ENCODE data around the gene PIWIL1. TPM values are rescaled to one million over a fixed set of nuclear protein-coding genes. Genes with fewer than 3 reads are reported as not detected.

PIWIL1 gene
- total and polyA plus RNA-seq, 11 donors, result not detected

GRCh38 chr12:130342842-130343241 lies 5.2 kb downstream of the PIWIL1 start:
- no peak for TF ChIP-seq CTCF (IDR thresholded peaks at IDR 0.05)
- TF ChIP-seq POLR2A (IDR thresholded peaks at IDR 0.05), result no peak
- ATAC-seq, result no peak
- H3K27ac ChIP-seq, result peak overlapping the region in 3 of 12 donors; percentile 18 to 51 (median 25)

GRCh38 chr12:130344529-130344928 lies 6.8 kb downstream of the PIWIL1 start:
- Histone ChIP-seq H3K27me3 (peaks cover 0 to 20% (median 7%) of the 10 kb centered on the region in 9 donors), H3K4me1 (peaks cover 0 to 4% (median 0%) of the 10 kb centered on the region in 12 donors), H3K27ac (no peak overlapping the region), H3K9me3 (no peaks in the 10 kb centered on the region), H3K4me3 (no peak overlapping the region), H3K36me3 (no peaks in the 10 kb centered on the region)
- no peak for TF ChIP-seq CTCF (IDR thresholded peaks at IDR 0.05)
- TF ChIP-seq POLR2A (IDR thresholded peaks at IDR 0.05), result no peak
- DNase-seq, result no peak
- ATAC-seq, result no peak
- intact Hi-C loops (cut with DNase I), result no loop called here

More at GRCh38 chr12:130342842-130343241, 5.2 kb downstream of the PIWIL1 start:
- Histone ChIP-seq H3K4me3 (no peak overlapping the region), H3K9me3 (no peaks in the 10 kb centered on the region), H3K36me3 (no peaks in the 10 kb centered on the region), H3K4me1 (peaks cover 0 to 8% (median 0%) of the 10 kb centered on the region in 12 donors), H3K27me3 (peaks cover 2 to 29% (median 14%) of the 10 kb centered on the region in 9 donors)
- DNase-seq, result no peak
- intact Hi-C loops (cut with DNase I), result no loop called here
- WGBS, 4 donors, result 61 to 66% (median 65%) methylated on average over 5 of the region's 5 CpGs

- TF ChIP-seq POLR2A (IDR thresholded peaks at IDR 0.05) (no peak), CTCF (IDR thresholded peaks at IDR 0.05) (no peak)
- Histone ChIP-seq H3K27me3 (peaks cover 0 to 13% (median 0%) of the 10 kb centered on the region in 9 donors), H3K36me3 (no peaks in the 10 kb centered on the region), H3K9me3 (no peaks in the 10 kb centered on the region), H3K4me1 (no peaks in the 10 kb centered on the region), H3K4me3 (no peak overlapping the region), H3K27ac (no peak overlapping the region)
- 81 to 92% (median 82%) methylated on average over 1 of the region's 1 CpG for WGBS, 4 donors
- no peak for DNase-seq
- no peak for ATAC-seq
- intact Hi-C loops (cut with DNase I), result no loop called here
These were observed 7.6 kb downstream of the PIWIL1 start for GRCh38 chr12:130345292-130345691.

- intact Hi-C loops (cut with DNase I), result no loop called here
- Histone ChIP-seq H3K4me1 (no peaks in the 10 kb centered on the region), H3K4me3 (no peak overlapping the region), H3K9me3 (no peaks in the 10 kb centered on the region), H3K36me3 (no peaks in the 10 kb centered on the region), H3K27ac (no peak overlapping the region), H3K27me3 (peaks cover 0 to 15% (median 0%) of the 10 kb centered on the region in 9 donors)
- ATAC-seq, result no peak
- no peak for TF ChIP-seq CTCF (IDR thresholded peaks at IDR 0.05)
- WGBS, 4 donors, result 62 to 73% (median 64%) methylated on average over 7 of the region's 7 CpGs
- no peak for DNase-seq
These were observed 9.9 kb downstream of the PIWIL1 start for GRCh38 chr12:130347588-130347987.

All from heart left ventricle (tissue), 16 donors.